ENCODE measurements around the gene CD163.
A peak's percentile ranks its signal among the peaks of the same experiment; 100 is the strongest.

- TF ChIP-seq CTCF (conservative IDR thresholded peaks at IDR 0.05): peak; percentile 95
- no peak for TF ChIP-seq EZH2 (IDR thresholded peaks at IDR 0.05; ENCODE audit: low read depth)
Measured at GRCh38 chr12:7460375-7461259, 43.0 kb downstream of the CD163 start.

Measured in PC-9 (cell line).